Nucleus accumbens (tissue), 56 donors: ENCODE data around the gene MPV17L2.

Experiments
- DNase-seq, 56 donors: peaks; one replicate each; lab custom pipeline; 2025; lab: John Stamatoyannopoulos, UW

MPV17L2 gene

DNA sequence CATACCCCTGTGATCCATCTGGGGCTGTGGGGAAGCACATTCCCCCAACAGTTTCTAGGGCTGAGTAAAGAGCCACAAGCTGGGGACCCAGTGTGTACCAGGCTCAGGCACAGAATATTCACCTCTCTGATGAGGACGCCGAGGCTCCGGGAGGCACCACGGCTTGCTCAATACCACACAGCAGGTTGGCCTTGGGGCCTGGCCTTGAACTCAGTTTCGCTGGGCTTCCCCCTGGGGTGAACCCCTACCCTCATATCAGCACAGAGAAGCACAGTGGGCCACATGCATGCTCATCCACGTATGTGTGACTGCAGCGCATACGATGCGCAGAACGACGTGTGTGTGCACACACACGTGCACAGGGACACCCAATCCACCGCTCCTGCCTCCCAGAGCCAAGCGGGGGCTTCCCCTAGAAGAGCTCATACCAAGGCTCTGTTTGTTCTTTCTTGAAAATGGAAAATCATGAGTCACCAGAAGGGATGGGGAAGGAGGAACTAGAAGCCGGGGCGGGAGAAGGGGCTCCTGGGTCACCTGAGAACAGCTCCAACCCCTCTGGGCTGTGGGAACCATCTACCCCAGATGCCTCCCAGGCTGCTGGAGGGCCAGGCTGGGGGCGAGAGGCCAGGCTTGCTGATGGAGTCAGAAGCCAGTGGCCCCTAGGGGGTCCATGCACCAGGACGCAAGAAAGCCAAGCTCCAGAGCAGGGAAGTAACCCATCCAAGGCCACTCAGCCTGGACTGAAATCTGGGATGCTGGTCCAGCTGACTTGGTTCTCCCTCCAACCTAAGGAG is 38.1 kb downstream of the MPV17L2 start:
- DNase-seq: peak in 33 of 56 donors; percentile 5 to 77 (median 25)

- DNase-seq: peak in 1 of 56 donors; percentile 21
Measured at GRCh38 chr19:18231775-18232174, 38.8 kb downstream of the MPV17L2 start.

- DNase-seq: peak in 1 of 56 donors; percentile 22
Measured at GRCh38 chr19:18232540-18233223, 39.7 kb downstream of the MPV17L2 start.

GRCh38 chr19:18233224-18233825 is 40.3 kb downstream of the MPV17L2 start:
- DNase-seq: peak in 2 of 56 donors; percentile 10 to 11

GRCh38 chr19:18234194-18234593 is 41.2 kb downstream of the MPV17L2 start:
- no peak for DNase-seq

GRCh38 chr19:18239303-18239702 is 46.3 kb downstream of the MPV17L2 start:
- no peak for DNase-seq

- no peak for DNase-seq
Measured at GRCh38 chr19:18245297-18245696, 52.3 kb downstream of the MPV17L2 start.
